Measurements from ENCODE around the gene ZC3H13. TPM values are rescaled to one million over a fixed set of nuclear protein-coding genes. Genes with fewer than 3 reads are reported as not detected.

ZC3H13 gene
- total and polyA plus RNA-seq, 2 of the 8 experiments (the other 6 are each of a cell fraction or from before 2014, with no cell fraction given) = 5.1 to 57.8 TPM

- no peak for DNase-seq (ENCODE audit: low read depth in 1 of 2, low spot score in 2 of 2)
- H3K36me3 ChIP-seq (ENCODE audit: control insufficient read depth in 2 of 4, insufficient read depth in 4 of 4, low read length in 3 of 4) = no peaks in the 10 kb centered on the region
- H3K4me1 ChIP-seq (replicated peaks in 1 of 4; ENCODE audit: control insufficient read depth in 3 of 4, insufficient read depth in 4 of 4, low read length in 3 of 4) = no peaks in the 10 kb centered on the region
- H4K20me1 ChIP-seq (replicated peaks in 1 of 2; ENCODE audit: control insufficient read depth in 1 of 2, insufficient read depth in 2 of 2, low read length in 2 of 2) = no peaks in the 10 kb centered on the region
- H4K91ac ChIP-seq (replicated peaks; ENCODE audit: insufficient read length, low read length) = no peak overlapping the region
- H2BK12ac ChIP-seq (ENCODE audit: low read depth, low read length) = no peak overlapping the region
- H2BK120ac ChIP-seq (replicated peaks; ENCODE audit: low read depth, low read length) = no peak overlapping the region
- no peak overlapping the region for H2AK5ac ChIP-seq (ENCODE audit: low read depth, low read length)
- FAIRE-seq = no peak
- H2BK15ac ChIP-seq (ENCODE audit: low read length) = no peak overlapping the region
- H3K4ac ChIP-seq (replicated peaks; ENCODE audit: insufficient read length, low read depth, low read length) = no peak overlapping the region
- POLR2A ChIA-PET (ENCODE audit: partially characterized antibody) = no interaction called here
- H3K14ac ChIP-seq (ENCODE audit: insufficient read length) = no peak overlapping the region
- no peaks in the 10 kb centered on the region for H3K79me2 ChIP-seq (ENCODE audit: control insufficient read depth in 1 of 2, insufficient read depth in 2 of 2, low read length in 2 of 2)
- H3K56ac ChIP-seq (replicated peaks; ENCODE audit: insufficient read length, low read depth, low read length) = no peak overlapping the region
- H3K9me3 ChIP-seq (ENCODE audit: insufficient read depth in 2 of 2, low read depth in 1 of 2, low read length in 1 of 2) = peaks cover 3 to 4% of the 10 kb centered on the region in 2 experiments; a peak in 1 of 4 replicates
- H3K18ac ChIP-seq (ENCODE audit: extremely low read depth, low read length) = no peak overlapping the region
- TF ChIP-seq BACH1 (IDR thresholded peaks at IDR 0.05; ENCODE audit: low read length) (no peak), SRF (IDR thresholded peaks at IDR 0.05; ENCODE audit: low read depth, low read length) (no peak), TCF12 (IDR thresholded peaks at IDR 0.05; ENCODE audit: low read depth, low read length) (no peak), FOSL1 (IDR thresholded peaks at IDR 0.05; ENCODE audit: insufficient read depth, low read depth, low read length) (no peak), GABPA (IDR thresholded peaks at IDR 0.05; ENCODE audit: borderline replicate concordance, insufficient read depth, low read length) (no peak), EZH2 (IDR thresholded peaks at IDR 0.05; ENCODE audit: low read depth, low read length, severe bottlenecking) (no peak), CEBPB (IDR thresholded peaks at IDR 0.05; ENCODE audit: low read depth, low read length) (no peak), NRF1 (IDR thresholded peaks at IDR 0.05; ENCODE audit: low read depth, low read length) (no peak), GTF2F1 (IDR thresholded peaks at IDR 0.05; ENCODE audit: borderline replicate concordance, low read depth, low read length) (no peak)
- TF ChIP-seq, protein P1, sequence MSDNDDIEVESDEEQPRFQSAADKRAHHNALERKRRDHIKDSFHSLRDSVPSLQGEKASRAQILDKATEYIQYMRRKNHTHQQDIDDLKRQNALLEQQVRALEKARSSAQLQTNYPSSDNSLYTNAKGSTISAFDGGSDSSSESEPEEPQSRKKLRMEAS (IDR thresholded peaks at IDR 0.05) = no peak
- H3K27me3 ChIP-seq (replicated peaks in 1 of 4; ENCODE audit: control insufficient read depth in 3 of 4, extremely low read depth in 1 of 4, insufficient read depth in 3 of 4, low read length in 3 of 4) = no peaks in the 10 kb centered on the region
- CTCF ChIA-PET (ENCODE audit: partially characterized antibody) = no interaction called here
- no peaks in the 10 kb centered on the region for H3K79me1 ChIP-seq (ENCODE audit: low read depth, low read length)
- H3K27ac ChIP-seq (ENCODE audit: low read depth, low read length) = no peak overlapping the region
- no peak overlapping the region for H4K8ac ChIP-seq (ENCODE audit: extremely low read depth, insufficient read depth, low read length)
- no peak overlapping the region for H2BK5ac ChIP-seq (ENCODE audit: low read depth, low read length)
- H3K4me2 ChIP-seq (ENCODE audit: insufficient read depth in 1 of 2, low read depth in 2 of 2, low read length in 2 of 2) = no peak overlapping the region
- 64% methylated on average over 3 of the region's 3 CpGs; no CpG with 5 or more reads in 1 of the 2 experiments for WGBS, 2 experiments (ENCODE audit: extremely low coverage in 1 of 2, insufficient coverage in 1 of 2, insufficient read length in 1 of 2, insufficient replicate concordance in 2 of 2, low coverage in 1 of 2, low lambda C conversion rate in 2 of 2, missing lambda C conversion rate in 1 of 2)
- no peak overlapping the region for H2BK20ac ChIP-seq (ENCODE audit: low read length)
- H4K5ac ChIP-seq (ENCODE audit: insufficient read length, low read depth, low read length) = no peak overlapping the region
- H3K9ac ChIP-seq (replicated peaks in 1 of 4; ENCODE audit: extremely low read depth in 1 of 4, low read depth in 3 of 4, low read length in 3 of 4) = no peak overlapping the region
- no peak overlapping the region for H3K23ac ChIP-seq (ENCODE audit: insufficient read length)
- no peak overlapping the region for H3K4me3 ChIP-seq (ENCODE audit: extremely low read depth in 1 of 4, insufficient read depth in 2 of 4, low read depth in 3 of 4, low read length in 4 of 4)
- H2AFZ ChIP-seq (ENCODE audit: low read length) = no peak overlapping the region
- no peaks in the 10 kb centered on the region for H3K23me2 ChIP-seq (ENCODE audit: low read depth, low read length)
These were observed 24.3 kb upstream of the ZC3H13 start for GRCh38 chr13:46076827-46077226.

All from H1 (cell line).